T-helper 1 cell treated with Interleukin-12 subunit alpha and Interleukin-12 subunit beta and Interleukin-4 antibody, amounts not matched to agents 30 μg/mL and 1 μg/mL, for 36 hours (primary cell): Measurements from ENCODE around the gene PC.

Experiments used
- H3K27ac Mint-ChIP-seq: one replicate; pipeline ENCODE4 v1.8.0; 2021; ENCODE audit warnings: mild to moderate bottlenecking, mixed read lengths
- H3K27me3 Mint-ChIP-seq: one replicate; pipeline ENCODE4 v1.8.0; 2021; ENCODE audit warnings: low read depth, mixed read lengths
- H3K36me3 Mint-ChIP-seq: one replicate; pipeline ENCODE4 v1.8.0; 2021; ENCODE audit warnings: low read depth, mixed read lengths
- H3K4me1 Mint-ChIP-seq: one replicate; pipeline ENCODE4 v1.8.0; 2021; ENCODE audit warnings: low read depth, mixed read lengths
- H3K4me3 Mint-ChIP-seq: one replicate; pipeline ENCODE4 v1.8.0; 2021; ENCODE audit warnings: mild to moderate bottlenecking, moderate library complexity, mixed read lengths
- H3K9me3 Mint-ChIP-seq: one replicate; pipeline ENCODE4 v1.8.0; 2021; ENCODE audit warnings: mixed read lengths

The PC gene

DNA sequence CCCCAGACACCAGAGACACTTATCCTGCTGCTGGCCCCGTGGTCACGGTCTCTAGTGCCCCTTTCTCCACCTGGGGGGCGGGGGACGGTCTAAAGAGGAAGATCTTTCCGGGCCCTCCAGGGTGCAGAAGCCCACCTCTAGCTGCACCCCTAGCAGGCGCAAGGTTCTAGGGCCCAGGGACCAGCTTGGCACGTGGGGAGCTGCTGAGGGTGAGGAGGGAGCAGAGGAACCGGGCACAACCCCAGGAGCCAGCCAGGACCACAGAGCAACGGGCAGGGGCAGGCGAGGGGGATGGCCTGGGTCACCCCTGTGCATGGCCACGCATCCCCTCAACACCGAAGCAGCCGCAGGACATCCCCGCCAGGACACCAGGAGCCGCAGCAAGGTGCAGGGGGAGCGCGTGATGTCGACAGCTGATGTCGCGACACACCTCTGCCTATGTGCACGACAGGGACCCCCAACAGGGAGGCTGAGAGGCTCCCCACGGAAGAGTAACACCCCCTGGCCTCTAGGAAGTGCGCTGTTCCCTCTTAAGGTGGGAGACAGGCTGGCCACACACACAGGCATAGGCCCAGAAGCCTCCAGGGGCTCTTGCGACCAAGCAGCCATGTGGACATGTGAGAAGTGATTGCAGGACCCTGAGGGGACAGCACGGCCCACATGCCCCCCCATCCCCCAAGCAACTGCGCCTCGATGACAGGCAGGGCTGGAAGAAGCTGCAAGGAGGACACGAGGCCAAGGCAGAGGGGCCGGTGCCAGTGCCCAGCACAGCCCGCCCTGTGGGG is 96.2 kb downstream of the PC start:
- no peaks in the 10 kb centered on the region for H3K27me3 Mint-ChIP-seq
- H3K4me1 Mint-ChIP-seq: no peaks in the 10 kb centered on the region
- H3K27ac Mint-ChIP-seq: no peak overlapping the region
- no peak overlapping the region for H3K4me3 Mint-ChIP-seq
- no peaks in the 10 kb centered on the region for H3K36me3 Mint-ChIP-seq
- H3K9me3 Mint-ChIP-seq: no peaks in the 10 kb centered on the region

DNA sequence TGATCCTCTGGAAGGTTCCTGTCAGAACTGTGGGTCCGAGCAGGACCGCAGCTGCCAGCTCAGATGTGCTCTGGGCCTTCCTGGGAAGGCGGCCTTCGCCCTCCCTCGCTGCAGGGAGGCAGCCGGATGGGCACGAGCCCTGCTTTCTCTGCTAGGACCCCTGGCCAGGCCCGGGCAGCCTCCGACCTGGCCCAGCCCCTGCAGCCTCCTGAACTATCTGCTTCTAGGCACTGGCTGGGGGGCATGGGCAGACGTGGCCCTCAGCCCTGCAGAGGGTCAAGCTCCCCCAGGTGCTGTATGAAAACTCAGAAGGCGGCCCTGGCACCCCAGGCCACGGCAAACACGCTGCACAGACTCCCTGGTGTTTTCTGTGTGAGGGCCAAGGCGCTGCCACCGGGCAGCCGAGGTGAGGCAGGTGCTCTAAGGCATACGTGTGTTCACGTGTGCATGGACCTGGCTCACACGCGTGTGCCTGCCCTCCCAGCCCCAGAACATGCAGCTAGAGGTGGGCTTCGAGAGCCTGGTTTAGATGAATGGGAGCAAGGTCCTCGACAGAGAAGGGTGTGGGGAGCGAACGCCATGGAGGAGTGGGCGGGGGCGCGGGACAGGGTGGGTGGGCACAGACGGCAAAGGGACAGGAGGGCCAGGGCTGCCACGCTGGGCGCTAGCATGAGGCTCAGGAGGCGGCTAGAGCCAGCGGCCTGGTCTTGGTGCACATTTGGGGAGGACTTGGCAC is 97.0 kb downstream of the PC start:
- Mint-ChIP-seq H3K4me1 (no peaks in the 10 kb centered on the region), H3K36me3 (no peaks in the 10 kb centered on the region), H3K27me3 (no peaks in the 10 kb centered on the region), H3K4me3 (no peak overlapping the region), H3K27ac (no peak overlapping the region), H3K9me3 (no peaks in the 10 kb centered on the region)

DNA sequence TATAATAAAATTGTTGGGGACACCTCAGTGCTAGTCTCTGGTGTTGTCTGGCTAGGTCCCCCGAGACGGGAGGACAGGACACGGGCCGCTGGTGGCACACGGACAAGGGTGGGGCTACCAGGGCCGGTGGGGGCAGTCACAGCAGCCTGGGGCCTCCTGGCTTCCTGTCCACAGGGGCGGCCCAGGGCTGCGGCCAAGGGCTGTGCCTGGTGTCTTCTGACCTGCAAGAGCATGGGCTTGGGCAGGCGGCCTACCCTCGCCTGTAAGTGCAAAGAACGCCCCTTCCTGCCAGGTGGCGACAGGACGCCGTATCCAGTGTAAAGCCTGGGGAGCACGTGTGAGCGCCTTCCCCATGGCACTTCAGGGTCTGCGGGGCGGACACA is 97.7 kb downstream of the PC start:
- no peaks in the 10 kb centered on the region for H3K36me3 Mint-ChIP-seq
- no peak overlapping the region for H3K27ac Mint-ChIP-seq
- H3K9me3 Mint-ChIP-seq: no peaks in the 10 kb centered on the region
- no peaks in the 10 kb centered on the region for H3K27me3 Mint-ChIP-seq
- no peak overlapping the region for H3K4me3 Mint-ChIP-seq
- H3K4me1 Mint-ChIP-seq: peaks cover 5% of the 10 kb centered on the region

DNA sequence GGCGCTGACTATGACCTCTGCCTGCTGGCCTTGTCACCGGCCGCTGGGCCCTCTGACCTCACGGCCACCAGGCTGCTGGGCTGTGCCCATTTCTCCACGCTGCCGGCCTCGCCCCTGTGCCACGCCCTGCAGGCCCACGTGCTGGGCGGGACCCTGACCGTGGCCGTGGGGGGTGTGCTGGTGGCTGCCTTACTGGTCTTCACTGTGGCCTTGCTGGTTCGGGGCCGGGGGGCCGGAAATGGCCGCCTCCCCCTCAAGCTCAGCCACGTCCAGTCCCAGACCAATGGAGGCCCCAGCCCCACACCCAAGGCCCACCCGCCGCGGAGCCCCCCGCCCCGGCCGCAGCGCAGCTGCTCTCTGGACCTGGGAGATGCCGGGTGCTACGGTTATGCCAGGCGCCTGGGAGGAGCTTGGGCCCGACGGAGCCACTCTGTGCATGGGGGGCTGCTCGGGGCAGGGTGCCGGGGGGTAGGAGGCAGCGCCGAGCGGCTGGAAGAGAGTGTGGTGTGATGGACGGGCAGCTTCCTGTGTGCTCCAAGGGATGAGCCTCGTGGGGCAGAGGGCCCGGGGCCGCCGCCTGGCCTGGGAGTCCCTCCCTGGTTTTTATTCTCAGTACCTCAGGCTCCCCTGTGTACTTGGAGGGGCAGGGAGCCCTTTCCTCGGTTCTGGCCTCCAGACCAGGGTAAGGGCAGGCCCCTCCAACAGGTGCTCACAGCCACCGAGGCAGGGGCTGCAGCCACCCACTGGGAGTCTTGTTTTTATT is 98.3 kb downstream of the PC start:
- Mint-ChIP-seq H3K4me3 (no peak overlapping the region), H3K9me3 (no peaks in the 10 kb centered on the region), H3K27me3 (no peaks in the 10 kb centered on the region), H3K27ac (no peak overlapping the region), H3K36me3 (no peaks in the 10 kb centered on the region), H3K4me1 (peaks cover 6% of the 10 kb centered on the region)

DNA sequence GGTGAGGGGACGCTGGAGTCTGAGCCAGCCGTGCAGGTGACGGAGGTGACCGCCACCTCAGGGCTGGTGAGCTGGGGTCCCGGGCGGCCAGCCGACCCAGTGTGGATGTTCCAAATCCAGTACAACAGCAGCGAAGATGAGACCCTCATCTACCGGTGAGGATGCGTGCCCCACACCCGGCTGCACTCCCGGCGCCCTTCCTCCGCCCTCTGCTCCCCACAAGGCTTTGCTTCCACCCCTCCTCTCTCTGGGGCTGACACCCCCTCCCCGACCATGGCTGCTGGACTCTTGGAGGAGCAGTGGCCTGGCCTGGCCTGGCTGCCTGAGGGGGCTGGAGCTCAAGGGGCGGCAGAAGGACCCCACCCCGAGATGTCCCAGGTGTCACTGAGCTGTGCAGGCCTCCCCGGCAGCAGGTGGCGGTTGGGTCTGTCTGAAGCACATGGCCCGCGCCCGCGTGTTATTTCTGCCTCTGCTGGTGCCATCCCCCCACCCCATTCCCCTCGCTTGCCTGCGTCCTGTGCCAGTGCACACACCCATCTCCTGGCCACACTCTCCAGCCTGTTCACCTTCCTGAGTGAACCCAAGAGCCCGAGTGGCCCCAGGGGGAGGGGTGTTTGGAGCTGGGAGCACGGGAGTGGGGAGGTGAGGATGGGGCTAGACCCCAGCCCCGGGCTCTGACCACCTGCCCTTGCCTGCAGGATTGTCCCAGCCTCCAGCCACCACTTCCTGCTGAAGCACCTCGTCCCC is 99.1 kb downstream of the PC start:
- Mint-ChIP-seq H3K9me3 (no peaks in the 10 kb centered on the region), H3K4me3 (no peak overlapping the region), H3K27ac (no peak overlapping the region), H3K36me3 (no peaks in the 10 kb centered on the region), H3K4me1 (peaks cover 9% of the 10 kb centered on the region), H3K27me3 (no peaks in the 10 kb centered on the region)

DNA sequence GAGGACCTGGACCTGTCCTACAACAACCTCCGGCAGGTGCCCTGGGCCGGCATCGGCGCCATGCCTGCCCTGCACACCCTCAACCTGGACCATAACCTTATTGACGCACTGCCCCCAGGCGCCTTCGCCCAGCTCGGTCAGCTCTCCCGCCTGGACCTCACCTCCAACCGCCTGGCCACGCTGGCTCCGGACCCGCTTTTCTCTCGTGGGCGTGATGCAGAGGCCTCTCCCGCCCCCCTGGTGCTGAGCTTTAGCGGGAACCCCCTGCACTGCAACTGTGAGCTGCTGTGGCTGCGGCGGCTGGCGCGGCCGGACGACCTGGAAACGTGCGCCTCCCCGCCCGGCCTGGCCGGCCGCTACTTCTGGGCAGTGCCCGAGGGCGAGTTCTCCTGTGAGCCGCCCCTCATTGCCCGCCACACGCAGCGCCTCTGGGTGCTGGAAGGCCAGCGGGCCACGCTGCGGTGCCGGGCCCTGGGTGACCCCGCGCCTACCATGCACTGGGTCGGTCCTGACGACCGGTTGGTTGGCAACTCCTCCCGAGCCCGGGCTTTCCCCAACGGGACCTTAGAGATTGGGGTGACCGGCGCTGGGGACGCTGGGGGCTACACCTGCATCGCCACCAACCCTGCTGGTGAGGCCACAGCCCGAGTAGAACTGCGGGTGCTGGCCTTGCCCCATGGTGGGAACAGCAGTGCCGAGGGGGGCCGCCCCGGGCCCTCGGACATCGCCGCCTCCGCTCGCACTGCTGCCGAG is 99.8 kb downstream of the PC start:
- Mint-ChIP-seq H3K9me3 (no peaks in the 10 kb centered on the region), H3K27me3 (no peaks in the 10 kb centered on the region), H3K36me3 (no peaks in the 10 kb centered on the region), H3K4me3 (peak overlapping the region; percentile 72), H3K4me1 (peaks cover 11% of the 10 kb centered on the region), H3K27ac (no peak overlapping the region)

DNA sequence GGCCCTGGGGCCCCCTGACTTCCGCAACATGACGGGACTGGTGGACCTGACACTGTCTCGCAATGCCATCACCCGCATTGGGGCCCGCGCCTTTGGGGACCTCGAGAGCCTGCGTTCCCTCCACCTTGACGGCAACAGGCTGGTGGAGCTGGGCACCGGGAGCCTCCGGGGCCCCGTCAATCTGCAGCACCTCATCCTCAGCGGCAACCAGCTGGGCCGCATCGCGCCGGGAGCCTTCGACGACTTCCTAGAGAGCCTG is 100.3 kb downstream of the PC start:
- H3K4me3 Mint-ChIP-seq: peak overlapping the region; percentile 72
- H3K9me3 Mint-ChIP-seq: no peaks in the 10 kb centered on the region
- no peak overlapping the region for H3K27ac Mint-ChIP-seq
- peaks cover 11% of the 10 kb centered on the region for H3K4me1 Mint-ChIP-seq
- no peaks in the 10 kb centered on the region for H3K36me3 Mint-ChIP-seq
- H3K27me3 Mint-ChIP-seq: no peaks in the 10 kb centered on the region

DNA sequence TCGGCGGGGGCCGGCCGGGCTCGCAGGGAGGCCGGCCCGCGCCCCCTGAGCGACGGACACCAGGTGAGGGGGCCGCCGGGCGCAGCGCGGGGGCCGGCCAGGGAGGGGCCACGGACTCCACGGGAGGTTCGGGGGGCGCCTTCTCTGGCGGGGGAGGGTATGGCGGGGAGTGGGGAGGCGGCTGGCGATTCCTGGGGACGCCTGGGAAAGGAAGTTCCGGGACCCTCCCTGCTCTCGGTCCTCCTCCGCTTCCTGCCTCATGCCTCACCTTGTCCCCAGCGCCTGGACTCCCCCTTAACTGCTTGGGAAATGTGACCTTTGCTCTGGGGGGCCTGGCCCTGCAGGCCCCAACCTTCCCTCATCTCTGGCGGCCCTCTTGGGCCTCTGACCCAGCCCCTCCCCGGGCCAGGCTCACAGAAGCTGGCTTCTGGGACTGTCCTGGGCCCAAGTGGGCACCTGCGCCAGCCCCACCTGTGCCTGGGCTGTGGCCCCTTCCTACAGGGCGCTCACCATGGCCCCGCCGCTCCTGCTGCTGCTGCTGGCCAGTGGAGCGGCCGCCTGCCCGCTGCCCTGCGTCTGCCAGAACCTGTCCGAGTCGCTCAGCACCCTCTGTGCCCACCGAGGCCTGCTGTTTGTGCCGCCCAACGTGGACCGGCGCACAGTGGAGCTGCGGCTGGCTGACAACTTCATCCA is 100.8 kb downstream of the PC start:
- H3K9me3 Mint-ChIP-seq: no peaks in the 10 kb centered on the region
- peak overlapping the region; percentile 72 for H3K4me3 Mint-ChIP-seq
- H3K4me1 Mint-ChIP-seq: peaks cover 11% of the 10 kb centered on the region
- peak overlapping the region; percentile 55 for H3K27ac Mint-ChIP-seq
- no peaks in the 10 kb centered on the region for H3K36me3 Mint-ChIP-seq
- H3K27me3 Mint-ChIP-seq: no peaks in the 10 kb centered on the region

DNA sequence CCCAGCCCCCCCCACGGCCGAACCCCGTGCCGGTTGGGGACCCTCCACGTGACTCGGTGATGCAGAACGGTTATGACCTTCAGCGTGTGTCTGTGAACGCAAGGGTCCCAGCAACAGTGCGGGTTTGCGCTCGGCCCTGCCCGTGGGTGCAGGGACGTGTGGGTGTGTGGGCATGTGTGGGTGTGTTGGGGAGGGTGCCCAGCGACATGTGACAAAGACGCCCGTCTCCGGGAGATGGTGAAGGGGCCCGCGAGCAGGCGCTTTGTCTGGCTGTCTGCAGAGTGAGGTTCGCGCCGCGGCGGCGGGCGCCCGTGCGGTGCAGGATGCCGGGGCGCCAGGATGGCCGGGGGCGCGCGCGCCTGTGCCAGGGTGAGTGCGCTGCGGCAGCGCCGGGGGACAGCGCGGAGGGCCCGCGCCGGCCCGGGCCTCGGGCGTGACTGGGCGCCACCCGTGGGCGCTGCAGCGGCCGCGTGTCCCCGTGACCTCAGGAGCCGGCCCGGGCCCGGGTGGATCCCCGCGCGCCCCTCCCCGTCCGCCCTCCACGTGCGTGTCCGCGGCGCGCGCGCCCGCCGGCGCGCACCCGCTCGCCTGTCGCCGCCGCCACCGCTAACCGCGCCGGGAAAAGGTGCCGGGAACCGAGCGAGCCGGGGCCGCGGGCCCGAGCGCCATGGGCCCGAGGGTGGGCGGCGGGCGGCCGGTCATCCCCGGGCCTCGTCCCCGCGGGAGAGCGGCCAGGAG is 101.5 kb downstream of the PC start, which contains the start of gene LRFN4:
LRFN4 (plus strand) TSS at position 569 of the 738 bp plus-strand sequence. CDS start 681 bp downstream, outside the sequence.
- Mint-ChIP-seq H3K9me3 (no peaks in the 10 kb centered on the region), H3K27me3 (no peaks in the 10 kb centered on the region), H3K4me1 (peaks cover 16% of the 10 kb centered on the region), H3K4me3 (peak within 1 kb of the TSS; percentile 89), H3K36me3 (no peaks in the 10 kb centered on the region), H3K27ac (peak within 1 kb of the TSS; percentile 88)

DNA sequence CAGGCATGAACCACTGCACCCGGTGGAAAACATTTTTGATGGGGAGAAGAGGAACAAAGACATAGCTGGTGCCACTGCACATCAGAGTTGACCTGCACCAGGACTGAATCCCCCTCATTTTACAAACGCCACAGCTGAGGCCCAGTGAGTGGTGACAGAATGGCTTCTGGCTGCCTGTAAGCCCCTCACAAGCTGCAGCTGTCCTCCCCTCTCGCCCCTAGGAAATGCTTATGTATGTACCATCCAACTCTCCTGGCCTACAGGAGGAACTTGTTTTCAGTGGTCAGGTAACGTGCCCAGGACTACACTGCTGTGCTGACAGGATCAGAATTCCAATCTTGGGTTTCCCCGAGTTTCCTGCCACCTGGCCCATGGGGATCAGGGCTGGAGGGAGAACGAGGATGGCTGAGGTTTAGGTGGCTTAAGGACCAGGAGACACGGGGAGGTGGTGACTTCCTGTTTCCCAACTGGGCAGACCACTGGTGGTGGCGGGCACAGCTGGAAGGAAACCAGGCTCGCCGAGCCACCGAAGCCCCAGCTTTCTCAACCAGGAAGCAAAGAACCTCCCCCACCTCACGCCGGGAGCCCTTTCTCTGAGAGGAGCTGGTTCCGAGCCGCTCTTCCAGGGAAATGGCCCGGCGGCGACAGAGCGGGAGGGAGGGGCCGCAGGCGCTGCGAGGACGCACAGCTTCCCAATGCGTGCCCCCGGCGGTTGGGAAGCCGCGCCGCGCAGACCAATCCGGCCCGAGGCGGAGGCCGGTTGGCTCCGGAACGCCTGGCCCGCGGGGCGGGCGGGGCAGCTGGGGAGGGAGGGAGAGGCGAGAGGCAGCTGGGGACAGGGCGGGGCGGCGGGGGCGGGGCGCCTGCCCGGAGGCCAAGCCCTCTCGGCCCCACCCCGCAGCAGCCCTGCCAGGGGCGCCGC is 102.3 kb downstream of the PC start:
- H3K4me1 Mint-ChIP-seq: peaks cover 18% of the 10 kb centered on the region
- peak overlapping the region; percentile 75 for H3K27ac Mint-ChIP-seq
- H3K27me3 Mint-ChIP-seq: no peaks in the 10 kb centered on the region
- H3K36me3 Mint-ChIP-seq: no peaks in the 10 kb centered on the region
- no peaks in the 10 kb centered on the region for H3K9me3 Mint-ChIP-seq
- H3K4me3 Mint-ChIP-seq: peak overlapping the region; percentile 71

DNA sequence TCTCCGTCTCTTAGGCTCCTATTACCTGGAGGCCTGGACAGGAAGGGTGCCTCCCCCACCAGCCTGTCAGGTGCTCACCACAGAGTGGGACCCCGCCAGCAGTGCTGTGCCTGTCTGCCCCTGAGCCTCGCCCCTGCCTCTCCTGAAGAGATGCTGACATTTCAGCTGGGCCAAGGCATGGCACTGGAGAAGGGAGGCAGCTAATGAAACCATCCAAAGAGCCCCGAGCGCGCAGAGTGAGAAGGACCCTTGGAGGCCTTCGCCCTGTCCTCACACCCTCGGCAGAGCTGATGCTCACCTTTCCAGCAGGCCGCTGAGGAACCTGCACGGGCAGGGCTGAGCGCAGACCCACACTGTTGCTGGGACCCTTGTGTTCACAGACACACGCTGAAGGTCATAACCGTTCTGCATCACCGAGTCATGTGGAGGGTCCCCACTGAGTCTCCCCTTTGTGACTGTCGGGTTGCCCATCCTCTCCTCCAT is 103.4 kb downstream of the PC start:
- no peaks in the 10 kb centered on the region for H3K27me3 Mint-ChIP-seq
- H3K27ac Mint-ChIP-seq: peak overlapping the region; percentile 26
- H3K36me3 Mint-ChIP-seq: no peaks in the 10 kb centered on the region
- H3K4me1 Mint-ChIP-seq: peaks cover 18% of the 10 kb centered on the region
- H3K9me3 Mint-ChIP-seq: no peaks in the 10 kb centered on the region
- peak overlapping the region; percentile 71 for H3K4me3 Mint-ChIP-seq

DNA sequence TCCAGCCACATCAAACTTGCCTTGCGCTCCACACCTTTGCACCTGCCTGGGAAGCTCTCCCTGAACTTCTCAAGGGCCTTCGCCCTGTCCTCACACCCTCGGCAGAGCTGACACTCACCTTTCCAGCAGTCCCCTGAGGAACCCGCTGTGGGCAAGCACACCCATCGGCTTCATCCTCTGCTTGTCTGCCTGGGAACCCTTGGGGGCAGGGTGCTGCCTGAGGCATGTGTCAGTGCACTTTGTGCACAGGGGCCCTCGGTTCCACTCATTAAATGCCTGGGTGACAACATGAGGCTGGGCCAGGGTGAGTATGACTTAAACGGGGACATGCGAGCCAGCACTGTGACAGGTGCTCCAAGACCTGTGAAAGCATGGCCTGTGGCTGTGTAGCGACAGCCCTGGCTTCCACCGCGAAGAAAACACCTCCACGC is 103.9 kb downstream of the PC start:
- Mint-ChIP-seq H3K27me3 (no peaks in the 10 kb centered on the region), H3K36me3 (no peaks in the 10 kb centered on the region), H3K4me3 (no peak overlapping the region), H3K4me1 (peaks cover 18% of the 10 kb centered on the region), H3K27ac (no peak overlapping the region), H3K9me3 (no peaks in the 10 kb centered on the region)
